NT2/D1 (cell line): ENCODE measurements around the gene IL17RE.
A peak's percentile ranks its signal among the peaks of the same experiment; 100 is the strongest.
"Not testable (repeated sequence)": the region's sequence is repeated elsewhere in the genome, so short reads cannot be mapped to it uniquely, and the experiment has no call there.

ENCODE experiments used
- DNase-seq: peaks from one replicate; pipeline ENCODE4 v3.0.0-alpha.2; 2011; ENCODE audit warnings: low read depth, low spot score
- H3K27me3 ChIP-seq: 2 replicates; pipeline ENCODE4 v1.6.0; 2011; ENCODE audit warnings: mild to moderate bottlenecking; ENCODE audit not compliant: insufficient read length, insufficient read depth
- H3K36me3 ChIP-seq: 2 replicates; pipeline ENCODE4 v1.6.1; 2011; ENCODE audit warnings: mild to moderate bottlenecking, low read length, mixed read lengths; ENCODE audit not compliant: insufficient read depth, insufficient read length
- H3K4me1 ChIP-seq: 2 replicates; pipeline ENCODE4 v1.5.1; 2011; ENCODE audit not compliant: insufficient read depth, insufficient read length
- H3K4me3 ChIP-seq: 2 replicates; pipeline ENCODE4 v1.5.1; 2011; ENCODE audit warnings: low read depth; ENCODE audit not compliant: insufficient read length
- H3K9ac ChIP-seq: 2 replicates; pipeline ENCODE4 v1.6.0; 2011; ENCODE audit warnings: low read depth; ENCODE audit not compliant: insufficient read length
- H3K9me3 ChIP-seq: 2 replicates; pipeline ENCODE4 v1.5.1; 2011; ENCODE audit warnings: mild to moderate bottlenecking, low read length; ENCODE audit not compliant: insufficient read depth
- SUZ12 ChIP-seq: IDR thresholded peaks from 2 replicates; pipeline ENCODE4 v1.6.1; 2011; ENCODE audit not compliant: insufficient read length, insufficient read depth; ENCODE audit errors: extremely low read depth
- YY1 ChIP-seq: IDR thresholded peaks from 2 replicates; pipeline ENCODE4 v1.6.1; 2011; ENCODE audit not compliant: insufficient read length, insufficient read depth
- ZNF274 ChIP-seq: IDR thresholded peaks from 2 replicates; pipeline ENCODE4 v1.6.1; 2011; ENCODE audit warnings: mild to moderate bottlenecking, low read depth, low read length

Gene IL17RE

GRCh38 chr3:9870978-9871377, 31.7 kb upstream of the IL17RE start:
- no peak overlapping the region for H3K4me3 ChIP-seq
- DNase-seq, result no peak
- TF ChIP-seq ZNF274 (no peak), SUZ12 (no peak), YY1 (no peak)
- no peaks in the 10 kb centered on the region for H3K9me3 ChIP-seq
- H3K36me3 ChIP-seq, result no peaks in the 10 kb centered on the region
- H3K9ac ChIP-seq, result no peak overlapping the region
- H3K27me3 ChIP-seq, result no peaks in the 10 kb centered on the region
- no peaks in the 10 kb centered on the region for H3K4me1 ChIP-seq

- H3K9ac ChIP-seq, H3K4me1 ChIP-seq, H3K9me3 ChIP-seq, DNase-seq, H3K4me3 ChIP-seq, H3K36me3 ChIP-seq, H3K27me3 ChIP-seq: not testable (repeated sequence)
Observed at GRCh38 chr3:9872067-9872466, 30.6 kb upstream of the IL17RE start.

- Histone ChIP-seq H3K4me3 (no peak overlapping the region), H3K9me3 (no peaks in the 10 kb centered on the region), H3K4me1 (peaks cover 13% of the 10 kb centered on the region), H3K9ac (no peak overlapping the region), H3K36me3 (no peaks in the 10 kb centered on the region), H3K27me3 (no peaks in the 10 kb centered on the region)
- TF ChIP-seq SUZ12 (no peak), ZNF274 (no peak), YY1 (no peak)
- no peak for DNase-seq
Observed at GRCh38 chr3:9875448-9875847, 27.2 kb upstream of the IL17RE start.

GRCh38 chr3:9876255-9876654, 26.4 kb upstream of the IL17RE start:
- H3K9me3 ChIP-seq, H3K9ac ChIP-seq, DNase-seq, H3K4me3 ChIP-seq, H3K27me3 ChIP-seq, H3K36me3 ChIP-seq: not testable (repeated sequence)
- H3K4me1 ChIP-seq, result peaks cover 13% of the 10 kb centered on the region

- no peak overlapping the region for H3K9ac ChIP-seq
- peaks cover 13% of the 10 kb centered on the region for H3K4me1 ChIP-seq
- no peaks in the 10 kb centered on the region for H3K36me3 ChIP-seq
- H3K4me3 ChIP-seq, result no peak overlapping the region
- no peaks in the 10 kb centered on the region for H3K9me3 ChIP-seq
- TF ChIP-seq YY1, result no peak
- TF ChIP-seq SUZ12, result no peak
- TF ChIP-seq ZNF274, result no peak
- no peaks in the 10 kb centered on the region for H3K27me3 ChIP-seq
- DNase-seq, result no peak
Observed at GRCh38 chr3:9876991-9877390, 25.7 kb upstream of the IL17RE start.

GRCh38 chr3:9878700-9879099, 23.9 kb upstream of the IL17RE start:
- DNase-seq, result no peak
- H3K36me3 ChIP-seq, result no peaks in the 10 kb centered on the region
- TF ChIP-seq ZNF274 (no peak), SUZ12 (no peak), YY1 (no peak)
- peaks cover 15% of the 10 kb centered on the region for H3K4me1 ChIP-seq
- H3K9ac ChIP-seq, result no peak overlapping the region
- no peaks in the 10 kb centered on the region for H3K27me3 ChIP-seq
- H3K4me3 ChIP-seq, result no peak overlapping the region
- no peaks in the 10 kb centered on the region for H3K9me3 ChIP-seq

- H3K4me1 ChIP-seq, result peaks cover 19% of the 10 kb centered on the region
- peak within 1 kb of the TSS; percentile 57 for H3K9ac ChIP-seq
- H3K4me3 ChIP-seq, result no peak within 1 kb of the TSS
- no peaks in the 10 kb centered on the region for H3K9me3 ChIP-seq
- no peaks in the 10 kb centered on the region for H3K27me3 ChIP-seq
- TF ChIP-seq SUZ12 (no peak), ZNF274 (no peak), YY1 (no peak)
- DNase-seq, result no peak
- H3K36me3 ChIP-seq, result no peaks in the 10 kb centered on the region
Observed at GRCh38 chr3:9879830-9880549, 22.7 kb upstream of the IL17RE start, which contains the start of gene CIDEC. CIDEC (minus strand) TSS chr3:9880253; CDS start chr3:9878486, 1,767 bp downstream.

GRCh38 chr3:9881441-9881840, 21.2 kb upstream of the IL17RE start:
- no peaks in the 10 kb centered on the region for H3K9me3 ChIP-seq
- no peaks in the 10 kb centered on the region for H3K27me3 ChIP-seq
- no peaks in the 10 kb centered on the region for H3K36me3 ChIP-seq
- H3K9ac ChIP-seq, result no peak overlapping the region
- H3K4me1 ChIP-seq, result peaks cover 19% of the 10 kb centered on the region
- H3K4me3 ChIP-seq, result no peak overlapping the region
- TF ChIP-seq SUZ12 (no peak), YY1 (no peak), ZNF274 (no peak)
- DNase-seq, result no peak
